HUES6 (cell line): ENCODE data around the gene CLK3.

Experiments
- H3K27ac ChIP-seq: 2 replicates; pipeline ENCODE4 v1.7.0; 2013; ENCODE audit warnings: low read depth, mild to moderate bottlenecking, low read length, inconsistent platforms
- H3K27me3 ChIP-seq: 2 replicates; pipeline ENCODE4 v1.6.1; 2013; ENCODE audit warnings: low read length; ENCODE audit not compliant: control insufficient read depth, insufficient read depth
- H3K36me3 ChIP-seq: 2 replicates; pipeline ENCODE4 v1.6.1; 2013; ENCODE audit warnings: low read length; ENCODE audit not compliant: control insufficient read depth, insufficient read depth
- H3K4me1 ChIP-seq: 2 replicates; pipeline ENCODE4 v1.6.1; 2013; ENCODE audit warnings: low read length; ENCODE audit not compliant: control insufficient read depth, insufficient read depth
- H3K4me3 ChIP-seq: 2 replicates; pipeline ENCODE4 v1.5.1; 2013; ENCODE audit warnings: low read depth, low read length
- H3K9ac ChIP-seq: one replicate; pipeline ENCODE4 v1.6.1; 2013; ENCODE audit warnings: mild to moderate bottlenecking, low read length
- H3K9me3 ChIP-seq: 2 replicates; pipeline ENCODE4 v1.6.1; 2013; ENCODE audit warnings: low read depth, low read length; ENCODE audit not compliant: control insufficient read depth, insufficient read depth

CLK3 gene

DNA sequence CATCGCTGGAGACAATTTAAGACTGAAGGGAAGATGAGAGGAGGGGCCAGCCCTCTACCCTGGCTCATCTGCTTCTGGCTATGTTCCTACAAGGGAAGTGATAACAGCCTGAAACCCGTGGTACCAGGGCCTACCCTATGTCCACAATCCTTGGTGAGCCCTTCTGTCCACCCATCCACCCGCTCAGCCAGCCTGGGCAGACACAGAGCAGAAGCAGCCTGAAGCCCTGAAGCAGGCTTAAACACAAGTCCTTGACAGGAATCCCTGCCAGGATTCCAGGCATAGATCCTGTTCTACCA, 15.4 kb downstream of the CLK3 start:
- Histone ChIP-seq H3K9me3 (no peaks in the 10 kb centered on the region), H3K27me3 (no peaks in the 10 kb centered on the region), H3K36me3 (peaks cover 94% of the 10 kb centered on the region), H3K27ac (no peak overlapping the region), H3K9ac (no peak overlapping the region), H3K4me3 (no peak overlapping the region), H3K4me1 (no peaks in the 10 kb centered on the region)

DNA sequence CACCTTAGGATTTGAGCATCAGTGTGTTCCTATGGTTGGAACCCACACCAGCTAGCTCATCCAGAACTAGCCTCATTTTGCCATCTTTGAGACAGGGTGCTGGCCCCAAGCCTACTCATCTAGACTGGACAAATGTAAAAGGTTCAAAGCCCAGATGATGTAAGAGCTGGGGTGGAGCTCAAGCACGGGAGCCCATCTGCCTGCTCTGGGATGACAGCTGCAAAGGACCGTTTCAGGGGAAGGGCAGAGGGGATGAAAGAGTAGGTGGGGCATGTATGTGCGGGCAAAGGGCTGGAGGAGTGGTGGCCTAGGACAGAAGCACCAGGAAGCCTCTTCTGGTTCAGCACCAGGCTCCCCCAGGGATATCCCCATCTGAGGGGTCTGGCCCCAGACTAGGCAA, 15.8 kb downstream of the CLK3 start:
- Histone ChIP-seq H3K4me1 (no peaks in the 10 kb centered on the region), H3K36me3 (peaks cover 94% of the 10 kb centered on the region), H3K27me3 (no peaks in the 10 kb centered on the region), H3K4me3 (no peak overlapping the region), H3K9me3 (no peaks in the 10 kb centered on the region), H3K27ac (no peak overlapping the region), H3K9ac (no peak overlapping the region)

DNA sequence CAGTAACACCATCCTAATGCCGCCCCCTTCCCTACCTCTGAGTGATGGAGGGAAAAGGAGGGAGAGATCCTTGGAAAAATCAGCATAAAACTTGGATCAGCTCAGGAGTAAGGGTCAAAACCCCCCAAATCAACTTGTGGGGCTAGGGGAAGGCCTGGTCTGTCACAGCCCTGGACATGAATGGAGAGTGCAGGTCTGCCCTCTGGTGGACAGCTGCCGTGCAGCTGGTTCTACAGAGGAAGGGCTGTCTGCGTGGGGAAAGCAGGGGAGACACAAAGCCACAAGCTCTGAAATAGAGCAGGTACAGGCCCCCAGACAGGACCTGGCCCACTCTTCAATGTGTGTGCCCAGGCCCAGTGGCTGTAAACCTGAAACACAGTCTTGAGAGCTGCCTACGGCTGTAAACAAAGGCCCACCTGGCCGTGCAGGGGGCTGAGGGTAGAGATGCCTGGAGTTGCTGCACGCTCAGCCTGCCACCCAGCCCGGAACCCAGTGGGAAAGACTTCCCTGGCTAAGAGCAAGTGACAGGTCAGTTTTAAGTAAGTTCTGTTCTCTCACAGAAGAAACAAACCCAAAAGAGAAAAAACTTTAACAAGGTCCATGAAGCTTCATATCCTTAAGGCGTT, 16.4 kb downstream of the CLK3 start:
- H3K4me3 ChIP-seq: no peak overlapping the region
- H3K9ac ChIP-seq: no peak overlapping the region
- no peaks in the 10 kb centered on the region for H3K9me3 ChIP-seq
- H3K27me3 ChIP-seq: no peaks in the 10 kb centered on the region
- no peaks in the 10 kb centered on the region for H3K4me1 ChIP-seq
- H3K27ac ChIP-seq: no peak overlapping the region
- H3K36me3 ChIP-seq: peaks cover 94% of the 10 kb centered on the region

DNA sequence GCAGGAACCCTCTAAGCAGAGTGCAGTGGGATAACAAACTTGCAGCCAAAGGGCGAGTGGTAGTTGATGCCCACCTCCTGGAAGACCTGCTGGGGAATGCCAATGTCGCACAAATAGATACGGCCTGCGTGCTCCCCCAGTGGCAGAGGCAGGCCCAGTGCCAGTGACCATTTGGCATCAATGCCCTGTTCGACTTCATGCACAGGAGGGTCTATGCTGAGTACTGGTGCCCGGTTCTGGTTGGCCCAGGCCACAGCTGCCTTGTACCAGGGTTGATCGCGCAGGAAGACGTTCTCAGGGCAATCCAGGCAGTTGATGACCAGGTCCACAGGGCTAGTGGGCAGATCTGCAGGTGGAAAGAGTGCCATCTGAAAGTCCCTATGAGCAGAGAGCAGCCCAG, 17.0 kb downstream of the CLK3 start:
- H3K36me3 ChIP-seq: peaks cover 93% of the 10 kb centered on the region
- no peak overlapping the region for H3K27ac ChIP-seq
- no peak overlapping the region for H3K4me3 ChIP-seq
- no peaks in the 10 kb centered on the region for H3K27me3 ChIP-seq
- H3K9ac ChIP-seq: no peak overlapping the region
- H3K9me3 ChIP-seq: no peaks in the 10 kb centered on the region
- no peaks in the 10 kb centered on the region for H3K4me1 ChIP-seq

DNA sequence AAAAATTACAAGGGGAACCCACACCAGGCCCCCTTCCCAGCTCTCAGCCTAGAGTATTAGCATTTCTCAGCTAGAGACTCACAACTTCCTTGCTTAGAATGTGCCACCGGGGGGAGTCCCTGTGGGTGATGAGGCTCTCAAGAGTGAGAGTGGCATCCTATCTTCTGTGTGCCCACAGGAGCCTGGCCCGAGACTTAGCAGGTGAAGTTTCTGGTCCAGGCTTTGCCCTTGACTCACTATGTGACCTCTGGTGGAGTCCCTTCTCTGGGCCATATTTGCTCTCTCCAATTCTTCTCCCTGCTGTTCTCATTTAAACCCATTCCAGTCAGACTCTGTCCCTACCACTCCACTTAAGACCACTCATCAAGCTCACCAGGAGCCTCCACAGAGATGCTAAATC, 18.1 kb downstream of the CLK3 start:
- Histone ChIP-seq H3K36me3 (peaks cover 86% of the 10 kb centered on the region), H3K9ac (no peak overlapping the region), H3K4me3 (no peak overlapping the region), H3K27ac (no peak overlapping the region), H3K9me3 (no peaks in the 10 kb centered on the region), H3K27me3 (no peaks in the 10 kb centered on the region), H3K4me1 (no peaks in the 10 kb centered on the region)

DNA sequence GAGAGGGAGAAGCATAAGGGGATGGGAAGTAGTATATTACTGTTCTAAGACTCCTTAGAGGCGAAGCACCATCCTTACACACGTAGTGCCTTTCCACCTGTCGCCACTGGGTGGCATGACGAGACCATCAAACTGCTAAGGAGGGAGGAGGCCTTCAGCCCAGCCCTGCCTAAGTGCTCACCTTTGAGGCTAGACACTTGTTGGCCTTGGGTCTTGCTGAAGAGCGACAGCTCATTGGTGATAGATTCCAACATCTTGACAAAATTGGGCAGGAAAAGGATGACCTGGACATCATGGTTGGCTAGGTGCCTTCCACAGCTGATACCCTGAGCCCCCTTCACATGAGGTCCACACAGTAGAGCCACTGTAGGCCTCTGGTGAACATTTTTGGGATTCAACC, 19.6 kb downstream of the CLK3 start:
- H3K27me3 ChIP-seq: no peaks in the 10 kb centered on the region
- H3K27ac ChIP-seq: no peak overlapping the region
- no peak overlapping the region for H3K4me3 ChIP-seq
- no peaks in the 10 kb centered on the region for H3K9me3 ChIP-seq
- H3K36me3 ChIP-seq: peaks cover 86% of the 10 kb centered on the region
- H3K9ac ChIP-seq: no peak overlapping the region
- H3K4me1 ChIP-seq: no peaks in the 10 kb centered on the region

DNA sequence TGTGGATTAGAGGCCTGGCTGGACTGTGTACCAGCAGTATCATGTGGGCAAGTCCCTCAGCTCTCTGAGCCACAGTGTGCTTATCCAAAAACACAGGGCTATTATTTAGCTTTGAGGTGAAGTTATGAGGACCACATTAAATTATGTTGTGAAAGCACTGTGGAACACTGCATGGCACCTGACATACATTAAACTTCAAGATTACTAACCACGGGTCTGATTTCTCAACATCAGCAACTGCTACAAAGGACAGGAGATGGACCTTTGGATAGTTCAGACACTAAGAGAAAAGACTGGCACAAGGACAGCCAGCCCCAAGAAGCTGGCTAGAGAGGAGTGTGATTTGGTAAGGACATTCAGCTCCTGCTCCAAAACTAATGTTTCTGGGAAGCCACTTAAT, 21.3 kb downstream of the CLK3 start:
- Histone ChIP-seq H3K9me3 (no peaks in the 10 kb centered on the region), H3K27ac (no peak overlapping the region), H3K9ac (no peak overlapping the region), H3K36me3 (peaks cover 74% of the 10 kb centered on the region), H3K27me3 (no peaks in the 10 kb centered on the region), H3K4me1 (peaks cover under 1% of the 10 kb centered on the region; the same call in 1 of the 2 replicates), H3K4me3 (no peak overlapping the region)

DNA sequence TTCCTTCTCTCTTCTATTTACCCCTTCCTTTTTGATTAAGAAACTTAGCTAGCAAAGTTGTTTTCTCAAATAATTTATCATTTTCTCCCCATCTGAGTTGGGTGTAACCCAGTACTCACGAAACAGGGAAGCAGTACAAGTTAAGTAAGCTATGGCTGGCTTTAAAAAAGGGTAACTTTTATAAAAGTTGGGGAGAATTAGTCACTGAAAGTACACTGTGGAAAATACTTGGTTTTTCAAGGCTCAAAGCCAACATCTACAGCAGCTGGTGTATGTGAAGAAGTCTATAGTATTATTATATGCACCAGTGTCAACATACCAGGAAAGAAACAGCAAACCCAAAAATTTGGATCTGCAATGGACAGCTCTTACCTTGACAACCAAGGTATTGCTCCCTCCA, 25.5 kb downstream of the CLK3 start:
- Histone ChIP-seq H3K36me3 (peaks cover 38% of the 10 kb centered on the region), H3K9ac (no peak overlapping the region)

DNA sequence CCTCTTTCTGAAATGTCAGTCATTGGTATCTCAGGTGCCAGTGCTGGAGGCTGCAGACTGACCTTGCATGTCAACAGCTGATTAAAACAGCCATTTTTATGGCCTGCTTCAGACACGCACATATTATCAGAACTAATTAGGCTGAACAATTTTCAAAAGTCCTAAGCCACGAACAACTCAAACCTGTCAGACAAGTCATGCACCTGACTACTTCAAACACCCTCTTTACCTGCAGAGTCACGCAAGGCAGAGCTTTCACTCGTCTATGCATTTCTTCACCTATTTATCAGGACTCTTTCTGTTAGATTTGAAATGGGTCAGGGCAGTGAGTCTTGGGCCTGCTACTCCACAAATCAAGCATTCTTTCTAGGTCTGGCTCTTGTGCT, 26.7 kb downstream of the CLK3 start:
- Histone ChIP-seq H3K9me3 (no peaks in the 10 kb centered on the region), H3K27me3 (no peaks in the 10 kb centered on the region), H3K36me3 (peaks cover 26% of the 10 kb centered on the region), H3K9ac (peak overlapping the region; percentile 1), H3K4me3 (no peak overlapping the region), H3K27ac (0 out of 2 replicates have a peak overlapping the region, but pooled peaks have one; percentile 7), H3K4me1 (peaks cover 20% of the 10 kb centered on the region)

More for the DNA sequence above, 25.5 kb downstream of the CLK3 start:
- Histone ChIP-seq H3K4me3 (no peak overlapping the region), H3K4me1 (peaks cover 20% of the 10 kb centered on the region), H3K9me3 (no peaks in the 10 kb centered on the region), H3K27ac (no peak overlapping the region), H3K27me3 (no peaks in the 10 kb centered on the region)

DNA sequence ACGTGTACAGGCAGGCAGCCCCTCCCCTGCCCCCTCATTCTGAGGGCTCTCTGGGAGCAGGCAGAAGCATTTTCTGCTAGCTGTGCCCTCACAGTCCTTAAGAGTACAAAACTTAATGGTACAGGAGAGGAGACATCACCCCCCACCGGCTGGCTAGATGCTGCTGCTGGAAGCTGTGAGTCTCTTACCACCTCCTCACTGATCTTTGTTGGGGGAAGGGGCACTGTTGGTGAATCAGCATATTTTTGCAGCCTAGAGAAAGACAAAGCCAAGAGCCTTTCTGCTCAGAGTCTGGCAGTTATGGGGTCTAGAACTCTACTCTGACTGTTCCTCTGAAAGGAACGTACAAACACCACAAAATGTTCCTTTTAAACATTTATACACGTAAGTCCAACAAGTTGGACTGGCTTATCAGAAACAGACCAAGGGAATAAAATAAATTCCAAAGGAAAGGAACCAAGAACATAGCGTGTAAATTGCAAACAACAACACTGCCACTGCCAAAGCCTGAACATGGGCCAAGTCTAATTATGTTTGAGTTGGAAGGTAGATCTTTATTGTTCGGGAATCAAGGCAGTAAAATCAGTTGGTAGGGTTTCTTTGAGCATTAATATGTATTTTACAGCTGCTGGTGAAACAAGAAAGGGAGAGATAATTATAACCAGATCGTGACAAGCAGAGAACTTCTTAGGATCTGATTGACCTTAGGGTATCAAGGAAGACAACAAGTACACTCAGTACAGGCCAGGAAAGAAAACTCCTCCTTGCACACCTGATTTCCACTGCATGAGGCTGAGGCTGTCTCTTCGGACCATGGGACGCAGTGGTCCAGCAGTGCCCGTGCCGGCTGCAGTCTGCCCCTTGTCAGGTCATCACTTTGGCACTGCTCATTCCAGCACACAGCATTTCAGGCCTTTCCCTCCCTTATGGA, 27.4 kb downstream of the CLK3 start:
- Histone ChIP-seq H3K4me3 (peak overlapping the region; percentile 25; the same call in 1 of the 2 replicates), H3K4me1 (peaks cover 20% of the 10 kb centered on the region), H3K9me3 (no peaks in the 10 kb centered on the region), H3K9ac (peak overlapping the region; percentile 1), H3K36me3 (peaks cover 21% of the 10 kb centered on the region), H3K27me3 (no peaks in the 10 kb centered on the region), H3K27ac (peak overlapping the region; percentile 91)

DNA sequence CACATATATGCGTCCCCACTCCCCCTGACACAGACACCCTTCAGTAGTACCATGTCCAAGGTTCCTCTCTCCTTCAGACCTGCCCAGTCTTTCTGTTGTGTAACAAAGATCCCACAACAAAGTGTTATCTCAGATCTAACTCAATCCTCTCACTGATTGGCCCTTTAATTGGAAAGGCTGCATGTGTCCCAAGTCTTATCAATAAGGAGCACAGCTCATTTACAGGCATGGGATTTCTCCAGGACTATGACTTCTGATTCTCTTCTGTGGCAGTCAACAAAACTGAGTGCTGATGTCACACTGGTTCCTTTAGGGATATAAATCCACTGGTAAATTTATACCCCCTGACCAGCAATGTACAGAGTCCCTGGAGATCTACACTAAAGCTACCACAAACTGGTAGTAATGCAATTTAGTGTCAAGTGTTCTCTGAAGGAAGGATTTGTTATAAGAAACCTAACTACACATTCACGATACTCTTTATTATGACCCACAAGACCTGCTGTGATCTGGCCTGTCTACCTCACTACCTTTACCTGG, 28.1 kb downstream of the CLK3 start:
- no peak overlapping the region for H3K27ac ChIP-seq
- H3K4me1 ChIP-seq: peaks cover 20% of the 10 kb centered on the region
- H3K36me3 ChIP-seq: peaks cover 19% of the 10 kb centered on the region
- no peak overlapping the region for H3K9ac ChIP-seq
- no peaks in the 10 kb centered on the region for H3K9me3 ChIP-seq
- no peak overlapping the region for H3K4me3 ChIP-seq
- H3K27me3 ChIP-seq: no peaks in the 10 kb centered on the region
